ENCODE results near the gene SYT15. TPM values are rescaled to one million over a fixed set of nuclear protein-coding genes. Genes with fewer than 3 reads are reported as not detected.

Gene SYT15
- total and polyA plus RNA-seq, 2 of the 13 experiments (the other 11 are each of a cell fraction or from before 2014, with no cell fraction given): 0.24 to 0.38 TPM

GRCh38 chr10:46545861-46546590 lies 32.9 kb upstream of the SYT15 start (continued):
- TF ChIP-seq, protein P1, sequence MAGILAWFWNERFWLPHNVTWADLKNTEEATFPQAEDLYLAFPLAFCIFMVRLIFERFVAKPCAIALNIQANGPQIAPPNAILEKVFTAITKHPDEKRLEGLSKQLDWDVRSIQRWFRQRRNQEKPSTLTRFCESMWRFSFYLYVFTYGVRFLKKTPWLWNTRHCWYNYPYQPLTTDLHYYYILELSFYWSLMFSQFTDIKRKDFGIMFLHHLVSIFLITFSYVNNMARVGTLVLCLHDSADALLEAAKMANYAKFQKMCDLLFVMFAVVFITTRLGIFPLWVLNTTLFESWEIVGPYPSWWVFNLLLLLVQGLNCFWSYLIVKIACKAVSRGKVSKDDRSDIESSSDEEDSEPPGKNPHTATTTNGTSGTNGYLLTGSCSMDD (CRISPR knock-in tag; IDR thresholded peaks at IDR 0.05): no peak
- TF ChIP-seq SRSF9 (IDR thresholded peaks at IDR 0.05; ENCODE audit: borderline replicate concordance, insufficient read depth, low read depth, low read length, poor library complexity, severe bottlenecking) (no peak), ZBED4 (CRISPR knock-in tag; IDR thresholded peaks at IDR 0.05; ENCODE audit: borderline replicate concordance) (no peak), RBM22 (optimal IDR thresholded peaks at IDR 0.05; ENCODE audit: low read length) (no peak), ZNF781 (CRISPR knock-in tag; IDR thresholded peaks at IDR 0.05; ENCODE audit: borderline replicate concordance, not compliant biosample characterization) (no peak)
